NCI-H1930 (cell line): ENCODE measurements around the gene ZNF333.
A peak's percentile ranks its signal among the peaks of the same experiment; 100 is the strongest.

Source experiments
- DNase-seq, 2 experiments: peaks; one replicate each; lab custom pipeline; 2025; lab: John Stamatoyannopoulos, UW

Gene ZNF333

GRCh38 chr19:14689598-14690503 lies at the start of gene ZNF333:
Gene ZNF333 (plus strand): TSS chr19:14690048. CDS start chr19:14693492, 3,444 bp downstream.
- DNase-seq, result peak; percentile 68 to 85

- no peak for DNase-seq
These were observed 41.3 kb upstream of the ZNF333 start for GRCh38 chr19:14648506-14648905.

DNA sequence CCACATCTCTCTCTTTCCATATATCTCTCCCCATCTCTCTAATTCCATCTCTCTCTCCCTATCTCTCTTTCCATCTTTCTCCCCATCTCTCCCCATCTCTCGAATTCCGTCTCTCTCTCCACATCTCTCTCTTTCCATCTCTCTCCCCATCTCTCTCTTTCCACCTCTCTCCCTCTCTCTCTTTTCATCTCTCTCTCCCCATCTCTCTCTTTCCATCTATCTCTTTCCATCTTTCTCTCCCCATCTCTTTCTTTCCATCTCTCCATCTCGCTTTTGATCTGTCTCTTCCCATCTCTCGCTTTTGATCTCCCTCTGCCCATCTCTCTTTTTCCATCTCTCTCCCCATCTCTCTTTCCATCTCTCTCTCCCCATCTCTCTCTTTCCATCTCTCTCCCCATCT lies 40.8 kb upstream of the ZNF333 start:
- no peak for DNase-seq

DNA sequence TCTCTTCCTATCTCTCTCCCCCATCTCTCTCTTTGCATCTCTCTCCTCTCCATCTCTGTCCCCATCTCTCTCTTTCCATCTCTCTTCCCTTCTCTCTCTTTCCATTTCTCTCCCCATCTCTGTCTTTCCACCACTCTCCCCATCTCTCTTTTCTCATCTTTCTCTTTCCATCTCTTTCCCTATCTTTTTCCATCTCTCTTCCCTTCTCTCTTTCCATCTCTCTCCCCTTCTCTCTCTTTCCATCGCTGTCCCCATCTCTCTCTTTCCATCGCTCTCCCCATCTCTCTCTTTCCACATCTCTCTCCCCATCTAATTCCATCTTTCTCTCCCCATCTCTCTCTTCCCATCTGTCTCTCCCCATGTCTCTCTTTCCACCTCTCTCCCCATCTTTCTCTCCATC lies 39.7 kb upstream of the ZNF333 start:
- no peak for DNase-seq

DNA sequence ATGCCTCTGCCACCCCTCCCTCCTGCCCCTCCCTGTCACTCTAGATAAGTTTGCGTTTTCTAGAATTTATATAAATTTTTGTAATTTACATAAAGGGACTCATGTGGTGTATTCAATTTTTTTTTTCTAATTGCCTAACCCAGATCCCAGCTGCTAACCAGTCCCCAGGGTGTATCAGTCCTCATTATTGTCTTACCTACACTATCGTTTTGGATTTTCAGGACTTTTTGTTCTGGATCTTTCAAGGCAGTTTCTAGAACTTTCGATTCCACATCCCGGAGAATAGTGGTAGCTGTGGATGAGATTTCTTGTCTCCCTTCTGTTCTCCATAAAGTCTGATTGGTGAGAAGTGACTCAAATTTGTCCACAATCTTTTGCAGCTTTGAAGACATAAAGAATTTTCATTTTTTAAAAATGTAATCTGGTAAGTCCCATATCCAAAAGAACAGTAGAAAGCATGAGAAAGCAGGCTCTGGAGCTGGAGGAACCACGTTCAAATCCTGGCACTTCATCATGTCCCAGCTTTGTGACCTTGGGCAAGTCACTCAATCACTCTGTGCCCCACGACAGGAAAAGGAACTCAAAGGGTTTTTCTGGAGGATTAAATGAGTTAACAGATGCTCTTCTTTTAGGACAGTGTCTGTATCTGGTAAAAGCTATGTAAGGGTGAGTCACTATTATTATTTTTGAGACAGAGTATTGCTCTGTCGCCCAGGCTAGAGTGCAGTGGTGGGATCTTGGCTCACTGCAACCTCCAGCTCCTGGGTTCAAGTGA lies 34.9 kb upstream of the ZNF333 start:
- DNase-seq, result no peak

DNA sequence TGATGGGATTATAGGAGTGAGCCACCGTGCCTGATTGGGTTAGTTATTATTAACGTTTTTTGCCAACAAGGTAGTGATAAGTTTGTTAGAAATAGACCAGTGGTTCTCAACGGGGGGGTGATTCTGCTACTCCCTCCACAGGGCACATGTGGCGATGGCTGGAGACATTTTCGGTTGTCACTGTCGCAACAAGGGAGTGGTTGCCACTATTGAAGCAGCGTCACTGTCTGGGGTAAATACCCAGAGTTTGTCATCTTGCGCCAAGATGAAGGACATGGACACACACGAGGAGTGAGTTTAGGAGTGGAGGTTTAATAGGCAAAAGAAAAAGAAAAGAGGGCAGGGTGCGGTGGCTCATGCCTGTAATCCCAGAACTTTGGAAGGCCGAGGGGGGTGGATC lies 34.1 kb upstream of the ZNF333 start:
- no peak for DNase-seq

DNA sequence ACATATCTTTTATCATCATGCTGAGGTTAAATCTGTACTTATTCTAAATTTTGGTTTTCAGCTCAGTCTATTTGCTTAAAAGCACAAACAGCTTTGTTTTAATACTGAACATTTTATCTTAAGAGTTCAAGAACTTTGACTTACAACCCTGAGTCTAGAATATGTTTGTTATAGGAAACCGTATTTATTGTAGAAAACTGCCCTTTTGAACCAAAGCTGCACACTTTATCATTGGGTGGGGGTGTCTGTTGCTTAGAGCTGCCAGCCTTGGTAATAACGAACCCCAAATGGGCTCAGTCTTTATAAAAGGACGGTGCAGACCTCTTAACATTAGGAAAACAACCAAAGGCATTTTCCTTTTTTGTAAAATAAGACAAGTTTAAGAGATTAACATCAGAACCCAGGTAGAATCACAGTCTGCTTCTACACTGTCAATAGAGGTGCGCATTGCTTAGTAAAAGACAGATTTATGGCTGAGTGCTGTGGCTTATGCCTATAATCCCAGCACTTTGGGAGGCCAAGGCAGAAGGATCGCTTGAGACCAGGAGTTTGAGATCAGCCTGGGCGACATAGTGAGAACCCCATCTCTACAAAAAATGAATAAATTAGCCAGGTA lies 29.9 kb upstream of the ZNF333 start:
- no peak for DNase-seq

- no peak for DNase-seq
These were observed 28.4 kb upstream of the ZNF333 start for GRCh38 chr19:14661372-14661924.

DNA sequence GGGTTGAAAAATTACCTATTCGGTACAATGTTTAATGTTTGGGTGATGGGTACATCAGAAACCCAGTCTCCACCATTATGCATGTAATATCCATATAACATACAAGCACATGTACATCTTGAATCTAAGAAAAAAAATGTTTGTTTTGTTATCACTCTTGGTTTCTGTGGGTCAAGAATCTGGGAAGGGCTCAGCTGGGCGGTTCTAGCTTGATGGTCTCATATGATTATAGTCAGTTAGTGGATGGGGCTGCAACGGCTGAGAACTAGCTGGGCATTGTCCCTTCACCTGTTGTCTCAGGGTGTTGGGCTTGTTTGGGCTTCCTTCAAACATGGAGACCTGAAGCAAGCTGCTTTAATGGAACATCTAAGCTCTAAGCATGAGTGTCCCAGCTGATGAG lies 19.9 kb upstream of the ZNF333 start:
- DNase-seq, result no peak

DNA sequence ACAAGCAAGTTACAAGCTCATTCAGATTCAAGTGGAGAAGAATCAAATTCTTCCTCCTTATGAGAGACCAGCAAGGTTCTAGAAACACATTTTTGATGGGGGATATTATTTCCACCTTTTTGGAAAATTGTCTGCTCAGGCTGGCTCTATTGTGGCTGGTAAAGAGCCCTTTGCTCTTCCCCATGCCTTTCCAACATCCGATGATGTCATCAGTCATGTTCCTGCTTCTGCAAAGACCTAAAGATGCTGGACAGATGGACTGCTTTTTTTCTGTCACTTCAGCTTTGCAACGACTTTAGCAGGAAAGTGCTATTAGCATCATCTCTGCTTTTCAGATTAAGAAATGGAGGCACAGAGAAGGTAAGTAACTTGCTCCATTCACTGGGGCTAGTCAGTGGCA lies 19.4 kb upstream of the ZNF333 start:
- no peak for DNase-seq

DNA sequence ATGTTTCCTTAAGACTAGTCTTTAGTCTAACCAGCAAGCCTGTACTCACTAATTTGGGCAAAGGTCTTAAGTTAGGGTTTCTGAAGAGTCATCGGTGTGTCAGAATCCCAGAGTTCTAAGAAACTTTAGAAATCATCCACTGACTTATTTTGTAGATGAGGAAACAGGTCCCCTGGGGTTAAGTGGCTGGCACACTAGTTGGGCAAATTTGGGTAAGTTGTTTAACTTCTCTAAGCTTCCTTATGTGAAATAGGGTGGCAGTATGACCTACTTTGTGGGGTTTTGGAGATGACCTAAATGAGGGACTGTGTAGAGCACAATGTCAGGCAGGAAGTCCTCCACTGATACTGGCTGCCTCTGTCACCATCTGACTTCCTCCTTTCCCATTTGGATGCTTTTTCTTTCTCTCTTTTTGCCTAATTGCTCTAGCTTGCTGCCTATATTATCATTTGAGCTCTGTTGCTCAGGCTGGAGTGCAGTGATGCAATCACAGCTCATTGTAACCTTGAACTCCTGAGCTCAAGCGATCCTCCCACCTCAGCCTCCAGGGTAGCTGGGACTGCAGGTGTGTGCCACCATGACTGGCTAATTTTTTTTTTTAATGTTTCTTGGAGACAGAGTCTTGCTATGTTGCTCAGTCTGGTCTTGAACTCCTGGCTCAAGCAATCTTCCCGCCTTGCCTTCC lies 17.5 kb upstream of the ZNF333 start:
- DNase-seq, result no peak

DNA sequence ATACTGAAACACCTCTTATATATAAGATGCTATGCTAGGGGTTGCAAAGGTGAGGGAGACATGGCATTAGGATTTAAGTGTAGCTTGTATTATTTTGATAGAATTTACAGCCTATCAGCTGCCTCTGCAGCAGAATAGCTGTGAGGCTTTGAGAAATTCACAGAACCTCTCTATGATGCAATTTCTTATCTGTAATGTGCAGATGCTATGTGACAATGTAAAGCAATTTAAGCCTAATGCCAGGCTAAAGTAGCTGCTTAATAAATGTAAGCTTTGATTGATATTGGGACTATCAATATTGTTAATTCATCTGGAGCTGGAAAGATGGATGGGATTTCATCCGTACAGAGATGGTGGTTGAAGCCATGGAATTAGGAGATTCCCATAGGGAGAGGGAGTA lies 16.8 kb upstream of the ZNF333 start:
- no peak for DNase-seq

GRCh38 chr19:14674764-14675163 lies 15.1 kb upstream of the ZNF333 start, which contains the start of gene ADGRE3:
Gene ADGRE3 (minus strand): TSS chr19:14674844. CDS start chr19:14674770, 74 bp downstream.
- DNase-seq, result no peak

- DNase-seq, result no peak
These were observed 13.1 kb upstream of the ZNF333 start for GRCh38 chr19:14676762-14677161.

DNA sequence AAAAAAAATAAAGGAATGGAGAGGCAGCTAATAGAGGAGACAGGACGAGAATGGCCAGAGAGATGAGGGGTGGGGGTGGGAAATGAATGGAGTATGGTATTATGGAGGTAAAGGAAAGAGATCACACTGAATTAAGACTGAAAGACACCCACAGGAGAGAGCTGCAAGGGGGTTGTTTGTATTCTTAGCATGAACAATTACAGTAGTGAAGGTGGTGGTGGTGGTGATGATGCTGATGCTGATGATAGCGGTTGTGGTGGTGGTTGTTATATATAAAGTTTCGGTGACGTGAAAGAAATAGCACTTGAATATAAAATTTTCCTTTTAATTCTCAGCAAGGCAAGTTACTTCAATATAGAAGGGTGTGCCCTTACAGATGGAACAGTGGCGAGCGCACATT lies 12.4 kb upstream of the ZNF333 start:
- DNase-seq, result no peak

GRCh38 chr19:14678199-14678598 lies 11.6 kb upstream of the ZNF333 start:
- no peak for DNase-seq

DNA sequence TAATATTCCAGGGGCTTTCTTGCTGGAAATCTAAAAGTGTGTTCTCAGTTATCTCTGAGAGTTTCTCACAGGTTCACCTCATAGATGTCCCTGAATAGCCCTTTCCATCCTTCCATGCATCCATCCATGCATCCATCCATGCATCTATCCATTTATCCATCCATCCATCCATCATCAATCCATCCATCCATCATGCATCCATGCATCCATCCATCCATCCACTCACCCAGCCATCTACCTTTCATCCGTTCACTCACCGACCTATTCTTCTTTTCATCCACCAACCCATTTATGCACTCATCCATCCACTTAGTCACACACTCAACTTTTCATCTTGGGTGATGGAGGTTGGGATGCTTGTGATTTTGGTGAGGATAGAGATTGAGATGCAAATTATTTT lies 7.8 kb upstream of the ZNF333 start:
- no peak for DNase-seq

- DNase-seq, result no peak
These were observed 6.4 kb upstream of the ZNF333 start for GRCh38 chr19:14683439-14683838.

DNA sequence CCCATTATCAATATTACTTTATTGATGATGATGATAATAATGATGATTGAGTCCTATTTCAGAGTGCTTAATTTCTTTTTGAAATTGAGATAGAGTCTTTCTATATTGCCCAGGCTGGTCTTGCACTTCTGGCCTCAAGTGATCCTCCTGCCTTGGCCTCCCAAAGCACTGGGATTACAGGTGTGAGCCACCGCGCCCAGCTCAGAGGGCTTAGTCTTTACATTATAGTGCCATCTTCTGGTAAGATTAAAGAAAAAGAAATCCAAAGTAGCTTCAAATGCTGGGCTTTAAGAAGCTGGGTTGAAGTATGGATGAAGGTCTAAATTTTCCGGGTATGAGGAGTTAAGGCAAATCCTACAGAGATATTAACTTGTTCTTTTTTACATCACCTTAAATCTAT lies 3.4 kb upstream of the ZNF333 start:
- peak in 1 of 2 experiments; percentile 3 for DNase-seq

GRCh38 chr19:14694641-14695266 lies 4.9 kb downstream of the ZNF333 start:
- no peak for DNase-seq

DNA sequence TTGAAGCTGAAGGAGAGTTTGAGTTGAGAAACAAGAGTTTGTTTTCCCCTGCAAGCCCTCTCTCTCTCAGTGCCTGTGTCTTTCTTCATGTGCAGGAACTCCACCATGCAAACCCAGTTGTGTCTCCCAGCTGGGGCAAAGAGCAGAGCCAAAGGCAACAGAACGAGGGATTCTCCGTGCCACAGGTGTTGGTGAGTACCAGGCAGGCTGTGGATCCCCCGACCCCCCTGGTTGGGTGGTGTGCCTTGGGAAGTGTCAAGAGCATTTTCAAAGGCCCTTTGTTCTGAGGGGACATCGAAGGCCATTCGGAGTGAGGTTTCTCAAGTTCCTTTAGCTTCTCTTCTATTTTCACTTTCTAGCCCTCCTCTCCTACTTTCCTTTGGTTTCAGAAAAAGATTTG lies 5.6 kb downstream of the ZNF333 start:
- DNase-seq, result no peak
